Daoy (cell line): ENCODE data around the gene MDH1B. TPM values are rescaled to one million over a fixed set of nuclear protein-coding genes. Genes with fewer than 3 reads are reported as not detected.
"Not testable (repeated sequence)": the region's sequence is repeated elsewhere in the genome, so short reads cannot be mapped to it uniquely, and the experiment has no call there.

Experiments used
- DNase-seq: peaks from one replicate; pipeline ENCODE4 v3.0.0-alpha.2; 2015; ENCODE audit warnings: low read depth
- total RNA-seq: library from RNA; depleted of rRNA; stranded (reverse); fragments of >200 nt; shearing (Covaris generic); gene quantifications from 2 replicates; pipeline ENCODE4 v1.2.3, GENCODE V29; 2014; rRNA removed

MDH1B gene
- total RNA-seq = 3.6 and 6.3 TPM in 2 replicates

DNA sequence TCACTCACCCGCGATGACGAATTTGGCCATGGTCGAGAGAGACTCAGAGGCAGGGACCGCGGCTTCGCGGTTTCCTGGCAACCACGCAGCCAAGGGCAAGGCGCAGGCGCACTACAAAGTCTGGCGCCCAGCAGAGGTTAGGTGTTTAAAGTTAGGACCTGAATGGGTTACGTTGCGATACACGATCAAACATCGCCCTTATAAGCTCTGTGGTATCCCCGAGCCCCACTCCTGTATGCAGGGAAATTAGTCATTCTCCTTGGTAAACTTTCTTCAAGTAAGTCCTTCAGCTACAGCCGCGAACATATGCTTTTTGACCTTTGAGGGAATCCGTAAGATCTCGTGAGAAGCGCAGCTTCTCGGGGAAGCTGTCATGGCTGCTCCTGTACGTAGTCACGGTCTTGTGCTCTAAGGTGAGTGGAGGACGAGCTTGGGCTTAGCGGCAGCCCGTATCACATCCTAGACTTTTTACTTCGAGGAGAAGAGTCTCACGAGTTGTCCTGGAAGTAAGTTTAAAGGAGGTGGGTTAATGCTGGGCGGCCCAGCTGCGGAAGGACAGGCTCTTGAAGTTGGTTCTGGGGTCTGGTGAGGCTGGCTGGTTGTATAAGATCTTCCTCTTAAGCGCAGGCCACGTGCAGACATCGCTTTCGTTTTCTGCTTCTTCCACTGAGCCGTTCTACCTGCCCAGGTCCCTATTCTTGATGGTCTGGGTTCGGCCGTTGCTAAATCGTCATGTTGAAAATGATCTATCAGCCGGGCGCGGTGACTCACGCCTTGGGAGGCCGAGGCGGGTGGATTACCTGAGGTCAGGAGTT is at the start of gene MDH1B, which contains the start of gene FASTKD2:
TSS of gene MDH1B (minus strand) at position 87 of the 815 bp plus-strand sequence. CDS start at position 30, 57 bp downstream.
TSS of gene FASTKD2 (plus strand) at position 365 of the 815 bp plus-strand sequence. CDS start 1,088 bp downstream, outside the sequence.
- peak; percentile 95 for DNase-seq

DNA sequence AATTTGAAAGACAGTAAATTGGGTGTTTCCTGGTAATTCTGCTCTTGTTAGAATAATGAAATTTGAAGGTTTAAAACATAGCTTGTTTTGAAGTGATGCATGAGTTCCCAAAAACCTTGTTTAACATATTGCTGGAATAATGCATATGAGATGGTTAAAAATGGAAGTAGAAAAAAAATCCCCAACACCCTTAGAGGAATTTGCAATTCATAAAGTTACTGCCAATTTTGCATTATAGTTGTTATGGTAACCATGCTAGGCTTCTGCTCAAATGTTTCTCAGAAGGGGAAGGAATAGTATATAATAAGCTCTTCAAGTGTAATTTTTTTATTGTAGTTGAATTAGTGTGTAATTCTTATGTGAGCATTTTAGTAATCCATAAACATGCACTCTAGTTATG is 49.4 kb upstream of the MDH1B start:
- DNase-seq = no peak

DNA sequence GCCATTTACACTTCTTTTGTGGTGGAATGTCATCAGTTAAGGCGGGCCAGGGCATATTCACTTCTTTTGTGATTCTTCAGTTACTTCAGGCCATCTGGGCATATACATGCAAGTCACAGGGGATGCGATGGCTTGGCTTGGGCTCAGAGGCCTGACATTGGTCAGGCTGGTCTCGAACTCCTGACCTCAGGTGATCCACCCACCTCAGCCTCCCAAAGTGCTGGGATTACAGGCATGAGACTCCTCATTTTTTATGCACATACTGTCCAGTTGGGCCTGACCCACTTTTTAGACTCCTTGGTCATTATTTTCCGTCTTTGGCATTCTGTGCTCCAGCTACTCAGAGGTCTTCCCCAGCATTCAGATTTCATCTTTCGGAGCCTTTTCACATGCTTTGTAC is 47.3 kb upstream of the MDH1B start:
- DNase-seq = not testable (repeated sequence)

DNA sequence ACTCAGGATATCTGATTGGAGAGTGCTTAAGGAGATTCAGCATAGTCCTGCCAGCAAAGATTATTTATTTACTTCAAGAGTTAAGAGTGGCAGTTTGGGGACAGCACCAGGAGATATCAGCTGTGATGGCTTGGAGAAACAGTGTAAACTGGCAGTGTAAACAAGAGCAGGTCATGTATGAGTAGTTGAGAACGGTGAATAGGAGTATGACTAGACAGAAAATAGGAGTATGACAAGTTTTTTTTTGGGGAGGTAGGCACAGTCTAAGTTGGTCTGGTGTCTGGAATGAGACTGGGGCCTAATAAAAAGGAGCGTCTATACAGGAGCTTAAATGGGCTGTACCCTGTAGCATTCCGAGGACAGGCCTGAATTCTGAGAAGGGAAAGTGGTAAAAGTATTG is 42.5 kb upstream of the MDH1B start:
- DNase-seq = not testable (repeated sequence)

DNA sequence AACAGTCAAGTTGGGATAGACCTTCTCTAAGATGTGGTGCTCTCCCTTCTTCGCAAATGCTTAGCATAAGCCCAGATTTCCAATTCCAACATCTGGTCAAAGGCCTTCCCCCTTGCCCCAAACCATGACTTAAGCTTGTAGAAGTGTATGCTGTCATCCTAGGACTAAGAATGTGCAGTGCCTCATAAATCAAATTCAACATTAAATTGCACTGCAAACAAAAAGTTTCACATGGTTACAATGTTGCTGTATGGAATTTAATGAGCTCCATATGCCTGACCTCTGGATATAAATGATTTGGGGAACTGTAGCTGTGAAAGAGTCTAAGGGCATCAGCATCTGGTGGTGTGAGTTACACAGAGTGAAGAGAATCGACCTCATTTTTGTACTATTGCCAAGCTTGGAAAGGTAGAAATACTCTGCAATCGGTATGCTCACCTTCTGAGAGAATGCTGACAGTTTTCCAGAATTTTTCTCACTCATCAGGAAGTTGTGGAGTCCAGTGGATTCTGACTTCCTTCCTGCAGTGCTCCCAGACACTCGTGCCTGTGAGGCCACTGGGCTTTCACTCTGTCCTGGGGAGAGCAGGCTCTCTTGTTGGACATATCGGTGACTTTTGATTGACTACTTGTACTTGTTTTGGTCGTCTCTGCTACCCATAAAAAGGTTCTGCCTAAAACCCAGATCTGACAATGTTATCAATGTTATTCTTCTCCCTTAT is 40.9 kb upstream of the MDH1B start:
- DNase-seq = no peak

DNA sequence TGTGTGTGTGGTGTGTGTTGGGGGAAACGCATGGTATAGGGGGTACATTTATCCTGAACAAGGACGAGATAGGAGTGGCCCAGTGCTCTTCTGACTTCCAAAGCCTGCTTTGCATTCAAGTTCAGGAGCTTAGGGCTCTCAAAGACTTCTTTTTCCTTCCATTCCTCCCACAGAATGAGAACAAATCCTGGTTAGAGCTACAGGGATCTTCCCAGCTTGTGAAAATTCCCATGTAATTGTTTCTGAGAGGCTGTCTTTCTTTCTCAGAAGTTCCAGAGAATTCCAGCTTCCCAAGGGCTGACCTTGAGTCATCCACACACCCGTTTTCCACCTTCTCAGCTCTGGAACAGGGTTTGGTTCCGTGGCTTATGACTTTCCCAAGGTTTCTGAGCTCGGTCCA is 39.2 kb upstream of the MDH1B start:
- no peak for DNase-seq

DNA sequence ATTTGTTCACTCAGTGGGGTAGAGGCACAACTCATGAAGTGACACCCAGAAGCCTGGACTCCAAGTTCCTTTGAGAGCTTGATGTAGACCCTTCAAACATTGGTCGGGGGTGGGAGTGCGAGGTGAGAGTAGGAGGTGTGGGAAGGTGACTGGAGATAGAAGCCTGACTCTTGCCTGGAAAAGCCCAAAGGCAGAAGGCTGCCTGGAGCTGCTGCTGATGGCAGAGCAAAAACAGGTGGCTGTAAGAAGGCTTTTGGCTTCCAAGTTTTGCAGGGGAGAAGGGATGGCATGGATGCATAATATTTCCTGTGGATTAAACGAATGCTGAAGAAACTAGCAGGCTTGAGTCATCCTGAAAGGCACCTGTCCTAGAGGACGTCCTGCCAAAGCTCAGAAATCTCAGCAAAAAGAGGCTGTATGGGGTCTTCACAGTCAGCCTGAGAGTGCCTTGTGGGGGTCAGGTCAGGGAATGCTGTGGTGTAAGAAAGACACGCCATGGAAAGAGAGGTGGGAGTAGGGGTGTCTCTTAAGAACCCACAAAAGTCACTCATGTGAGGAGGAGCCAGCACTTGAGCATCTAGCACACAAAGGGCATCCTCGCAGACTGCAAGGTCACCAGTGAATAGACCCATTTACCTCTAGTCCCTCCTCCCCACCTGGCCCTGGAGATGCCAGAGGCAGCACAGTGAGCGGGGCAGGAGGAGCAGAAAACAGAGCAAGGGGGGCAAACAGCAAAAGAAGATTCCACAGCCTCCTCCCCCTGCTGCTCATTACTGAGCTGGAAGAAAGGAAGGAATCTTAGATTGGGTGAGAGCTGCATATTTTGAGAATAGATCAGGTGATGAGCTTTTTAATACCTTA is 37.8 kb upstream of the MDH1B start:
- no peak for DNase-seq

DNA sequence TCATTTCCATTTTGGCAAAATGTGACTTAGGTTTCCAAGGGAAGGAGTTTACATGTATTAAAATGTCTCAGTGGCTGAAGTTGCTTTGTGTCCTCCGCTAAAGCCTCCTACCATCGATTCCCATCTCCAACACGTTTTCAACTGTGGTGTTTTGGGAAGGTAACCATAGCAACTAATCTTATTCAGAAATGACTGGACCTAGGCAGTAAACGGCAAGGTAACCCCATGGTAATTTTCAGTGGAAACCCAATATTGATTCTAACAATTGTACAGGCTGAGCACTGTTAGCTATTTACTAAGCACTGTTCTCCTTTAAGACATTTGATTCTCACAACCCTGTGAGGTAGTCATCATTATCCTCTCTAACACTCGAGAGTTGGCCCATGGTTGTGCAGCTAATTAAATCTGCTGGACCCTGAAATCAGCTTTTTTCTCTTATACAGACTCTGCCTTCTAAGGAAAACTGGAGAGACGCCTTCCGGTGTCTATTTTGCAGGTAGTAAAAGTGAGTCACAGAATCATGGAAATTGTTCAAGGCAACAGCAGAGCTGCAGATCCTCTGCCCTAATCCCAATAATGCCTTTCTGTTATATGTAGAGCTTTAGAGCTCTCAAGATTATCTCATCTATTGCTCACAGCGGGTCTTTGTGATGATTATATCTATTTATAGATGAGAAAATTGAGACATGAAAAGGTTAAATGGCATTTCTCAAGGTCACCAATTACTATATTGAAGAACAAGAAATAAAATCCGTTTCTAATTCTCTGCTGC is 36.5 kb upstream of the MDH1B start:
- DNase-seq = no peak

DNA sequence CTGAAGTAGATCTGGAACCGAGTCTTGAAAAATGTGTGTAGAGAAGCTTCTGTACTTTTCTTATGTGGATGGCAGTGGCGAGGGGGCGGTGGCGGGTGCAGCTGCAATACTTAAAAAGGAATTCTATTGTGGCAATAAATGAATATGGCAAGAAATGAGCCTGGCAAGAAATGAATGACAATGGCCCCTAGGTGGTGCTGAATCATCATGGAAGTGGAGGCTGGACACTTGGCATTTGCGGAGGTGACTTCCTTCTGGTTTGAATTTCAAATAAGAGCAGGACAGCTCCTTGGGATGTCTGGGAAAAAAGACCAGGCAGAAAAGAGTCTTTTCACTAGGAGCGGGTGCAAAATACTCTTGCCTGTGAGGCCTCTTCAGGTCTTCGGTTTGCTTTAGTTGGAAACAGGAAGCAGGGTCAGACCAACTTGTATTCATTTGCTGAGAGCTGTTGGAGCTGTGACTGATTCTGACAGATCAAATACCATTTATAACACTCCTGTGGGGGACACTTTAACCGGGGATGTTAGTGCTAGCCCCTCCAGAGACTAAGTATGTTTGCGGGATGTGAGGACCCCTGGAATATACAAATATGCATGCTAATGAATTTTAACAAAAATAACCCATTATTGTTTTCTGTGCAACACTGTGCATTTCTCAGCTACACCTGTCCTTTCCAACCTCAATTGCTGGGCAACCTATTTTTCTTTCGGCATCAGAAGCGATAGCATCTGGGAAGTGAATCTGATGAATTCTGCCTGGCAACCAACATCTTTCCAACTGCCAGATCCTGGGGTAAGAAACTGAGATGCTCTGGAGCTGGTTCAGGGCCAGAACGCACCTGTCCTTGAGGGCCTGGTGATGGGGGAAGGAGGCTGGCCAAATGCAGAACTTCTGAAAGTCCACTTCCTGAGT is 35.6 kb upstream of the MDH1B start:
- peak; percentile 68 for DNase-seq

DNA sequence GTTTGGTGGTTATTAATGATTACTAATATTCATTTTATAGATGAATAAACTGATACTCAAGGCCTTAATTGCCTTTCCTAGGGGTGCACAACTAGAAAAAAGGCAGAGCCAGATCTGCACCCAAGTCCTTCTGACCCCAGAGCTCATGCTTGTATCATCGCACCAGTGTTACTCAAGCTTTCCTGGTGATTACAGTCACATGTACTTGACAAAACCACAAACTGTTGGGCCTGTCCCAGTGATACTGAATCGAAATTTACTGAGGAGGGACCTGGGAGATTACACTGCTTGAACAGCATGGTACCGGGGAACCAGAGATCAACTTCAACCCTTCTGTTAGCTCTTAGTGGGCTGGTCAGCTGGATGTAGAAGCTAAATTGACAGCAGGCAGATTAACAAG is 34.0 kb upstream of the MDH1B start:
- no peak for DNase-seq

DNA sequence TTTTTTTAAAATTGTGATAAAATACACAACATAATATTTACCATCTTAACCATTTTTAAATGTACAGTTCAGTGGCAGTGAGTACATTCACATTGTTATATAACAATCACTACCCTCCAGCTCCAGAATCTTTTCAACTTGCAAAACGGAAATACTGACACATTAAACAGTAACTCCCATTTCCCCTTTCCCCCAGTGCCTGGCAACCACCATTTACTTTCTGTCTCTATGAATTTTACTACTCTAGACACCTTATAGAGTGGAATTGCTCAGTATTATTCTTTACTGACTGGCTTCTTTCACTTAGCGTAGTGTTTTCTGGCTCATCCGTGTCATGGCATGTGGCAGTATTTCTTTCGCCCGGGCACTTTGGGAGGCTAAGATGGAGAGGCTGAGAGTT is 32.9 kb upstream of the MDH1B start:
- no peak for DNase-seq

DNA sequence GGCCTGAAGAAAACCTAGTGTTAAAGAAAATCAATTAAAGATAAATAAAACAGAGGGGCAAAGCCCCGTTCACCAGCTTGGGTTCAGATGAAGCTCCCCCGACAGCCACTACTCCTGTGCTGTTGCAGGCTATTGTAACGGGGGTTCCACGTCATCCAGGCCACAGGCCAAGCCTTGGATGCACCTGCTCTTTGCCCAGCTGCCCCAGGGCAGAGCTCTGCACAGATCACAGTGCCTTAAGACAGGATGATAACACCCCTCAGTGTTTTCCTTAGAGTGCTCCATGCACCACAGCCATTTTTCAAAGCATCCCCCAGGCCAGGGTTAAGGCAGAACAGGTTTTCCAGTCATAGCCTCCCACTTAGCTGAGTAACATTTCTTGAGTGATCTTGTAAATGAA is 32.2 kb upstream of the MDH1B start:
- DNase-seq = no peak

DNA sequence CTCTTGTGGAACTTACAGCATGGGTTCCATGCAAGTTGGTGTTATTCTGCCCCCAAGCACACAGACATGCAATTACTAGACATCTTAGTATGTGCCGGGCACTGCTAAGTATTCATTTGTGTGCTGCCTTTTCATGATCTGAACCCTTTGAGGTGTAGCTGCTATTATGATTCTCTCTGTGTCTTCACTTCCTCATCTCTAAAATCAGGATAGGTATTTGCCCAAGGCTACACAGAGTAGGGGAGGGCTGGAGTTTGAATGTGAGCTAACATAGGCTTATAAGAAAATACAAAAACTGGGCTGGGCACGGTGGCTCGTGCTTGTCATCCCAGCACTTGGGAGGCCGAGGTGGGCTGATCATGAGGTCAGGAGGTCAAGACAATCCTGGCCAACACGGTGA is 27.5 kb upstream of the MDH1B start:
- no peak for DNase-seq

DNA sequence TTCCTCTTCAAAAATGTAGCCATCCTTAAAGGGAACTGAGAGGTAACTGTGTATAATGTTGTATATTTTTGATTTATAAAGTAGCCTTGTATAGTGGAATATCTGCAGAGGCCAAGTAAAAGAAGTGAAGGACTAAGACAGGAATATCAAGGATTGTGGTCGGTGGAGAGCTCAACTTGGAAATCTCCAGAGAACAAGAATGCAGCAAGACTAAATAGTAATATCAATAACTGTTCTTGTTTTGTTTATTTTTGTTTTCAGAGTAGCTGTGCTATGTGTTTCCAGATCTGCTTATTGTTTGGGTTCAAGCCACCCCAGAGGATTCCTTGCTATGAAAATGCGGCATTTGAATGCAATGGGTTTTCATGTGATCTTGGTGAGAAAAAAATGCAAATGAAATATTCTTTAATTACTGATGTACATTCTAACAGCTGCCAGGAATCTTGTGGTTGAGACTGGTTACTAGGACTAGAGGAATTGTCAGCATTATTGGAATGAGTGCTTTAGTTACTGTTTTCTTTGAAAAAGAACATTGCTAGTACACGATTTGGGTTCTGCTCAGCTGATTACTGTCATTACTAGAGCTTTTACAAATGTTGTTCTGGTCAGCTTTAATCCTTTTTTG is 25.3 kb upstream of the MDH1B start:
- no peak for DNase-seq

DNA sequence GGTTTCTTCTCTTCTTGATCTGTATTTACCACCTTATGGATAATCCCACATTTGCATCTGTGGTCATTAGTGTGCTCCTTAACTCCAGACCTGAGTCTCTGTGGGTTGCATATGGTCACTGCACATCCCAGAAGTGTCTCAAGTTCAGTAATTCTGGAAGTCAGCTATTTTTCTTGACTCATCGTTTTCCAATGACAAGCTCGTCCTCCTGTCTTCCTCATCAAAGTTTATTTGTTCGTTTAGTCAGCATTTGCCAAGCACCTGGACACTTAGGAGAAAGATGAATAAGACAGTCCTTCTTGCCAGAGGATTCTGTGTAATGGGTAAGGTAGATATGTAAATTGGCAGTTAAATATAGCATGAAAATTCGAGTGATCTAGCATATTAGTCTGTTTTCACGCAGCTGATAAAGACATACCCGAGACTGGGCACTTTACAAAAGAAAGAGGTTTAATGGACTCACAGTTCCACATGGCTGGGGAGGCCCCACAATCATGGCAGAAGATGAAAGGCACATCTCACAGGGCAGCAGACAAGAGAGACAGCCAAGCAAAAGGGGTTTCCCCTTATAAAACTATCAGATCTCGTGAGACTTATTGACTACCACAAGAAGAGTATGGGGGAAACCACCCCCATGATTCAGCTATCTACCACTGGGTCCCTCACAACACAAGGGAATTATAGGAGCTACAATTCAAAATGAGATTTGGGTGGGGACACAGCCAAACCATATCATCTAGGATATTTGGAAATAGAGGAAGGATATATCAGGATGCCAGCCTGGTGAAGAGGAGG is 19.6 kb upstream of the MDH1B start:
- DNase-seq = no peak

DNA sequence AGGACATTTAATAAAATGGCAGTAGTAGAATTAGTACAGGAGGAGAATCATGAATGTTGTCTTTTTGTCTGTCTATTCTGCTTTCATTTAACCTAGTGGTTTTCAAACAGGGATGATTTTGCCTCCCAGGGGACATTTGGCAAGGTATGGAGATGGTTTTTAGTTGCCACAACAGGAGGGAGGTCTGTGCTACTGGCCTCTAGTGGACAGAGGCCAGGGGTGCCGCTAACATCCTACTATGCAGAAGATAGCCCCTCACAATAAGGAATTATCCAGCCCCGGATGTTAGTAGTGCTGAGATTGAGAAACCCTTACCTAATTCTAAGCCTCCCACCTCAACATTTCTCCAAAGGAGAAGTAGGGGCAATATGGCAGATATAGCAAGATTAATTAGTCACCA is 18.6 kb upstream of the MDH1B start:
- DNase-seq = peak; percentile 9

DNA sequence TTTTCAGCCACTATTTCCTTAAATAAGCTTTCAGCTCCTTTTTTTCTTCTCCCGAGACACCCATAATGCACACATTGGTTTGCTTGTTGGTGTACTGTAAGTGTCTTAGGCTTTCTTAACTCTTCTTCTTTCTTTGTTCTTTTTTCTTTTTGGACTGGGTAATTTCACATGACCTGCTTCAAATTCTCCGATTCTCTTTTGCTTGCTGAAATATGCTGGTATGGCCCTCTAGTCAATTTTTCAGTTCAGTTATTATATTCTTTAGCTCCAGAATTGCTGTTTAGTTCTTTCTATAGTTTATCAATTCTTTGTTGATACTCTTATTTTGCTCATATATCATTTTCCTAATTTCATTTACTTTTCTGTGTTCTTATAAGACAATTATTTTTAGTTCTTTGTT is 15.5 kb upstream of the MDH1B start:
- DNase-seq = no peak

DNA sequence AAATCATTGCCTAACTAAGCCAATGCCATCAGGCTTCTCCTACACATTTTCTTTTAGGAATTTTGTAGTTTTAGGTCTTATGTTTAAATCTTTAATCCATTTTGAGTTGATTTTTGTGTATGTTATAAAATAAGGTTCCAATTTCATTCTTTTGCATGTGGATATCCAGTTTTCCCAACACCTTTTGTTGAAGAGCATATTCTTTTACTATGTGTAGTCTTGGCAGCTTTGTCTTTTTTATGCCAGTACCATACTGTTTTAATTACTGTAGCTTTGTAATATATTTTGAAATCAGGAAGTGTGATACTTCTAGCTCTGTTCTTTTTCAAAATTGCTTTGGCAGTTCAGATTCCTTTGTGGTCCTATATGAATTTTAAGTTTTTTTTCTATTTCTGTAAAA is 11.3 kb upstream of the MDH1B start:
- no peak for DNase-seq

DNA sequence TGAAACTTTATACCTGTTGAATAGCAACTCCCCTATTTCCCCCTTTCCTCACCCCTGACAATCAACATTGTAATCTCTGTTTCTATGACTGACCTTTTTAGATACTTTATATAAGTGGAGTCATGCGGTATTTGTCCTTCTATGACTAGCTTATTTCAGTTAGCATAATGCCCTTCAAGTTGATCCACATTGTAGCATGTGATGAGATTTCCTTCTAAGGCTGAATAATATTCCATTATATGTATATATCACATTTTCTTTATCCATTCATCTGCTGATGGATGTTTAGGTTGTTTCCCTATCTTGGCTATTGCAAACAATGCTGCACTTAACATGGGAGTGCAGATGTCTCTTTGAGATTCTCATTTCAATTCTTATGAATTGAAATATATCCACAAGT is 9.7 kb upstream of the MDH1B start:
- no peak for DNase-seq
